CD4-positive, CD25-positive, alpha-beta regulatory T cell (primary cell): ENCODE measurements around the gene SMARCA5. TPM values are rescaled to one million over a fixed set of nuclear protein-coding genes. Genes with fewer than 3 reads are reported as not detected.

Experiments
- ATAC-seq, 2 donors: fragments of 150-1000 bp; cut with Tn5 transposase; one replicate each; pipeline ENCODE4 v1.10.0; 2021; ENCODE audit warnings: low read depth in 2 of 2, moderate number of reproducible peaks in 2 of 2, moderate library complexity in 1 of 2
- DNase-seq, 3 donors: peaks; one replicate each; pipeline versions ENCODE4 v3.0.0 to v3.0.0-alpha.2; 2012 to 2022; ENCODE audit warnings: mixed read lengths in 1 of 3
- H3K27ac ChIP-seq: one replicate; pipeline ENCODE4 v1.7.0; 2013; ENCODE audit warnings: mild to moderate bottlenecking, low read length; ENCODE audit not compliant: insufficient read depth, poor library complexity, severe bottlenecking
- H3K27me3 ChIP-seq: one replicate; pipeline ENCODE4 v1.7.0; 2013; ENCODE audit warnings: low read length; ENCODE audit not compliant: control insufficient read depth, insufficient read depth
- H3K36me3 ChIP-seq: one replicate; pipeline ENCODE4 v1.7.0; 2013; ENCODE audit warnings: mild to moderate bottlenecking, low read length, moderate library complexity; ENCODE audit not compliant: control insufficient read depth, insufficient read depth
- H3K4me1 ChIP-seq: 2 replicates; pipeline ENCODE4 v1.7.0; 2013; ENCODE audit warnings: mild to moderate bottlenecking, low read length; ENCODE audit not compliant: insufficient read depth, control insufficient read depth, poor library complexity, severe bottlenecking
- H3K4me3 ChIP-seq: one replicate; pipeline ENCODE4 v1.7.0; 2013; ENCODE audit warnings: low read depth, mild to moderate bottlenecking, low read length, moderate library complexity
- H3K9me3 ChIP-seq, 2 experiments: 1 replicate in 1 of 2; 2 replicates in 1 of 2; pipeline ENCODE4 v1.7.0; 2013; ENCODE audit warnings: low read length in 2 of 2, mild to moderate bottlenecking in 1 of 2, moderate library complexity in 1 of 2; ENCODE audit not compliant: control insufficient read depth in 2 of 2
- H3K27ac Mint-ChIP-seq, 3 donors: one replicate each; pipeline ENCODE4 v1.8.0; 2020 to 2022; ENCODE audit warnings: mild to moderate bottlenecking in 3 of 3, mixed read lengths in 3 of 3, moderate library complexity in 2 of 3
- H3K27me3 Mint-ChIP-seq: one replicate; pipeline ENCODE4 v1.8.0; 2022; ENCODE audit warnings: mild to moderate bottlenecking, mixed read lengths
- H3K36me3 Mint-ChIP-seq: one replicate; pipeline ENCODE4 v1.8.0; 2020; ENCODE audit warnings: mixed read lengths
- H3K4me1 Mint-ChIP-seq, 4 donors: one replicate each; pipeline ENCODE4 v1.8.0; 2020 to 2022; ENCODE audit warnings: mixed read lengths in 4 of 4, mild to moderate bottlenecking in 1 of 4
- H3K4me3 Mint-ChIP-seq, 4 donors: one replicate each; pipeline ENCODE4 v1.8.0; 2020 to 2022; ENCODE audit warnings: mild to moderate bottlenecking in 4 of 4, mixed read lengths in 4 of 4, moderate library complexity in 3 of 4
- H3K9me3 Mint-ChIP-seq, 7 donors: one replicate each; pipeline ENCODE4 v1.8.0; 2020 to 2022; ENCODE audit warnings: mixed read lengths in 7 of 7, mild to moderate bottlenecking in 3 of 7, moderate library complexity in 2 of 7
- polyA plus RNA-seq, 4 donors: library from polyadenylated mRNA; unstranded; fragments of 300-500 nt; fragmentation: Illumina TruSeq; gene quantifications; one replicate each; pipeline ENCODE4 v1.2.3, GENCODE V29; 2021
- total RNA-seq: library from RNA; stranded (reverse); gene quantifications from one replicate; pipeline ENCODE4 v1.2.3, GENCODE V29; 2022

SMARCA5 gene
- 57.5 TPM for total RNA-seq
- polyA plus RNA-seq = 10 to 100 TPM; 22.3 to 28.3 (median 23.9) TPM

DNA sequence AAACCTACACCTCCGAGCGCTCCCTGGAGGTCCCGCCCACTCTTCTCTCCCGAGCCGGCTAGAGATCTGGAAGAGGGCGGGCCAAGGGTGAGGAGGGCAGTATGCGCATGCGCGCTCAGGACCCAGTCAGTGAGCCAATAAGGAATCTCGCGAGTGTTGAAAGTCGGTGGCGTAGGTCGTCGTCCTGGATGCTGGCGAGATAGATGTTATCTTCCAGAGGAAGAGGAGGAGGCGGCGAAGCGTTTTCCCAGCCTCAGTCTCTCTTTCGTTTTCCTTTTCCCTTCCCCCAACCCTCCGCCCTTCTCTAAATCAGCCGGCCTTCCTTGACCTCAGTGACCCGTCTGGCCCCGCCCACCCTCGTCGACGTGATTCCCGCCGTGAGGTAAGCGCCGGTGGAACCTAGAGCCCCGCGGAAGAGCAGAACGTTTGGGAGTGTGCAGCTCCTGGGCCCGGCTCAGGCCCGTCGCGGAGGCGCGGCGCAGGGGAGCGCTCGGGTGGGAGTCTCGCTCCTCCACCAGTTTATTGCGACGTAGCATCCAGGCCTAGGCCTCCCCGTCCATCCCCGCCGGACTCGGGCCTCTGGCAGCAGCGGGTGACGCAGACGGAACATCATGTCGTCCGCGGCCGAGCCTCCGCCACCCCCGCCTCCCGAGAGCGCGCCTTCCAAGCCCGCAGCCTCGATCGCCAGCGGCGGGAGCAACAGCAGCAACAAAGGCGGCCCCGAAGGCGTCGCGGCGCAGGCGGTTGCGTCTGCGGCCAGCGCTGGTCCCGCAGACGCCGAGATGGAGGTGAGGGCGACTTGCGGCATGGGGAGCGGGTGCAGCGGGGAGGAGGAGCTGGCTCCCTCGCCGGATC is at the start of gene SMARCA5:
SMARCA5 (plus strand) TSS at position 389 of the 855 bp plus-strand sequence; CDS start at position 612, 223 bp downstream.
- Histone ChIP-seq H3K4me1 (peaks cover 45% of the 10 kb centered on the region), H3K36me3 (peaks cover 11% of the 10 kb centered on the region), H3K9me3 (no peaks in the 10 kb centered on the region), H3K27me3 (peaks cover 17% of the 10 kb centered on the region), H3K4me3 (peak within 1 kb of the TSS; percentile 98), H3K27ac (peak within 1 kb of the TSS; percentile 99)
- Mint-ChIP-seq H3K36me3 (peaks cover 20% of the 10 kb centered on the region), H3K4me1 (peaks cover 21 to 46% (median 37%) of the 10 kb centered on the region in 4 donors), H3K27ac (peak within 1 kb of the TSS; percentile 99 to 100 (median 100)), H3K4me3 (peak within 1 kb of the TSS; percentile 95 to 100 (median 100)), H3K27me3 (peaks cover 29% of the 10 kb centered on the region), H3K9me3 (peaks cover 0 to 2% (median 0%) of the 10 kb centered on the region in 7 donors)
- peak; percentile 88 to 89 for ATAC-seq
- DNase-seq = peak; percentile 94 to 99 (median 98)

DNA sequence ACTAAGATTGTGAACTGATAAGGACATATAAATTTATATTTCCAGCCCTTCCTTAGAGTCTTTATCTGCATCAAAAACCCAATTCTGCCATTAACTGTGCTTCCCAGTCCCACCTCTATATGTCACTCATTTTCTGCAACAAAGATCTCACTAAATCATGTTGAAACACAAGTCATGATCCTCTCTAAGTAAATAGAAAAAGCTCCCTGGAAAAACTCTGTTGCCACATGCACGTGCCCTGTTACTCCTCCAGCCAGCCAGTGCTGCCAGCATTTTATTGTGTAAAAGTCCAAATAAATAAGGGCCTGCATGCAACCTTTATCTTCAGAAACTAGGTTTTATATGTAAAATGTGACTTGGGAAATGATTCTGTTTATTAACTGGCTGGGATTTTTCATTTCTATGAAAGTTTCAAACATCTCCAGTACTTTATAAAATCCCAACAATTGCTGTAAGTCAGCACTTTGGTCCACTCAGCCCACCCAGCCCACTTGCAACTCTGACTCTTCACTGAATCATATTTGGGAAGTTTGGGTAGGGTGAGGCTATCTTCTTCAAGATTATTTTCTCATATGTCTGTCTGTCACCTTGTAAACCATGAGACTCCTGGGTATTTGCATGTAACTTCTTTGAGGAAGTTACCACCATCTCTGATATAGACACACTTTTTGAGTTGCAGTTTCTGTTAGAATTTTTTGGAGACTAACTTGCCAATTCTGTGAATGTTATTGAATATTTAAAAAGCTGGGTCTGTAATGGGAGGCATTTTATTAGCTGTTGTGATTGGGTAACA is 40.0 kb upstream of the SMARCA5 start:
- Histone ChIP-seq H3K27me3 (peaks cover 5% of the 10 kb centered on the region), H3K4me3 (no peak overlapping the region), H3K4me1 (no peaks in the 10 kb centered on the region), H3K36me3 (no peaks in the 10 kb centered on the region), H3K9me3 (no peaks in the 10 kb centered on the region), H3K27ac (no peak overlapping the region)
- no peak for ATAC-seq
- no peaks in the 10 kb centered on the region for H3K9me3 Mint-ChIP-seq
- H3K4me3 Mint-ChIP-seq = no peak overlapping the region
- no peak for DNase-seq
- no peaks in the 10 kb centered on the region for H3K36me3 Mint-ChIP-seq
- no peak overlapping the region for H3K27ac Mint-ChIP-seq
- peaks cover 34% of the 10 kb centered on the region for H3K27me3 Mint-ChIP-seq
- no peaks in the 10 kb centered on the region for H3K4me1 Mint-ChIP-seq

DNA sequence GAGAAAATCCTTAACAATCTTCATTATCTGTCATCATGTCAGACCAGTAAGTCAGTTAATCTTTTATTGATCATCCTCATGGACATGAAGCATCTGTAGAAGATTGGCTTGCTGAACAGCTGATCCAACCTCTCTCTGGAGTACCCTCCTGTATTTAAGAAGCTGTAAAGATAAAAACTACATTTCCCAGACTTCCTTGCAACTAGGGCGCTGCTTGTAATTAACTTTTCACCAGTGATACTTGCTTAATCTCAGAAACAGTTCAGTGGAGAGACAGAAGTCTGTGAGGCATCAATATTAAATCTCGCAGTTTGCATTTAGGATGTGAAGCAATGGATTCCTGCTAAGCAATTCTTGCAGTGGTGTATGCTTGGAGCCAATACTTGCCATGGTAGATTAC is 36.0 kb upstream of the SMARCA5 start:
- H3K4me1 ChIP-seq = no peaks in the 10 kb centered on the region
- no peak overlapping the region for H3K27ac ChIP-seq
- Mint-ChIP-seq H3K9me3 (peaks cover 0 to 3% (median 0%) of the 10 kb centered on the region in 7 donors), H3K27me3 (peaks cover 33% of the 10 kb centered on the region), H3K27ac (no peak overlapping the region), H3K36me3 (no peaks in the 10 kb centered on the region), H3K4me3 (no peak overlapping the region), H3K4me1 (no peaks in the 10 kb centered on the region)
- H3K36me3 ChIP-seq = no peaks in the 10 kb centered on the region
- H3K4me3 ChIP-seq = no peak overlapping the region
- peaks cover 3% of the 10 kb centered on the region for H3K27me3 ChIP-seq
- no peak for DNase-seq
- no peak for ATAC-seq
- no peaks in the 10 kb centered on the region for H3K9me3 ChIP-seq

DNA sequence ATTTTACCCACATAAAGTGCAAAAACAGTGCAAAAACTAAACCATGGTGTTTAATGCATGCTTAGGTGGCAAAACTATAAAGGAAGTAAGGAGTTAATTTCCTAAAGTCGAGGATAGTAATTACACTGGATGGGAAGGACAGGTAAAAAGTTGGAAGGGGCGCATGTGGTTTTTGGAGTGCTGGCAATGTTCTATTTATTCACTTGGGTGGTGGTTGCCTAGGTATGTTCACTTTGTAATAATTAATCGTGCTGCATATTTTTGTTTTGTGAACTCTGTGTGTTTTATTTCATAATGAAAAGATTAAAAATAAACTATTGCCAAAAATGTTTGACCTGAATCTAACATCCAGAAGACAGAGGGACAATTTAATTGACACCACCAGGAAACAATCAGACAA is 32.1 kb upstream of the SMARCA5 start:
- Mint-ChIP-seq H3K27ac (no peak overlapping the region), H3K4me3 (no peak overlapping the region), H3K36me3 (no peaks in the 10 kb centered on the region), H3K27me3 (peaks cover 18% of the 10 kb centered on the region), H3K4me1 (no peaks in the 10 kb centered on the region), H3K9me3 (peaks cover 0 to 3% (median 0%) of the 10 kb centered on the region in 7 donors)
- Histone ChIP-seq H3K4me3 (no peak overlapping the region), H3K27me3 (peaks cover 8% of the 10 kb centered on the region), H3K4me1 (no peaks in the 10 kb centered on the region), H3K9me3 (no peaks in the 10 kb centered on the region), H3K27ac (no peak overlapping the region), H3K36me3 (no peaks in the 10 kb centered on the region)
- ATAC-seq (no peak), DNase-seq (no peak)

- H3K27me3 Mint-ChIP-seq = peaks cover 18% of the 10 kb centered on the region
- H3K36me3 Mint-ChIP-seq = no peaks in the 10 kb centered on the region
- peak in 1 of 3 donors; percentile 5 for DNase-seq
- no peak overlapping the region for H3K4me3 Mint-ChIP-seq
- Histone ChIP-seq H3K27me3 (peaks cover 8% of the 10 kb centered on the region), H3K9me3 (no peaks in the 10 kb centered on the region), H3K27ac (no peak overlapping the region), H3K36me3 (no peaks in the 10 kb centered on the region), H3K4me1 (no peaks in the 10 kb centered on the region), H3K4me3 (no peak overlapping the region)
- H3K27ac Mint-ChIP-seq = no peak overlapping the region
- H3K9me3 Mint-ChIP-seq = peaks cover 0 to 3% (median 0%) of the 10 kb centered on the region in 7 donors
- no peak for ATAC-seq
- no peaks in the 10 kb centered on the region for H3K4me1 Mint-ChIP-seq
Observed at GRCh38 chr4:143482840-143483239, 30.7 kb upstream of the SMARCA5 start.

DNA sequence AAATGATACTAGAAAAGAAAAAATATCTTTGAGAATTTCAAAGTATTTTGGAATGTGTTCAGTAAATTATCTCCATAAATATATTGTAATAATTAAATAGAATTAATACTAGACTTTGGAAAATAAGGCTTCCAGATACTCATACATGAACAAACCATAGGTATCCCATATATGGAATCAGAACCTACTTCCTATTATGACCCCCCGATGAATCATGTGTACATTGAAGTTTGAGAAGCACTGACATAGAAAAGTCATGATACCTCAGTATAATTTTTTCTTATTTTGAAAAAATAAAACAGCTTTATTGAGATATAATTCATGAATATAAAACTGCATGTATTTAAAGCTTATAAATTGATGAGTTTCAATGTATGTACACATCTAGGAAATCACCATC is 27.2 kb upstream of the SMARCA5 start:
- Mint-ChIP-seq H3K36me3 (no peaks in the 10 kb centered on the region), H3K27ac (no peak overlapping the region), H3K27me3 (peaks cover 14% of the 10 kb centered on the region), H3K4me1 (no peaks in the 10 kb centered on the region), H3K4me3 (no peak overlapping the region), H3K9me3 (peaks cover 0 to 5% (median 0%) of the 10 kb centered on the region in 7 donors)
- H3K36me3 ChIP-seq = no peaks in the 10 kb centered on the region
- H3K4me1 ChIP-seq = no peaks in the 10 kb centered on the region
- H3K27me3 ChIP-seq = peaks cover 5% of the 10 kb centered on the region
- H3K27ac ChIP-seq = no peak overlapping the region
- no peak for DNase-seq
- ATAC-seq = no peak
- no peaks in the 10 kb centered on the region for H3K9me3 ChIP-seq
- H3K4me3 ChIP-seq = no peak overlapping the region

- DNase-seq (no peak), ATAC-seq (no peak)
- Mint-ChIP-seq H3K4me1 (peaks cover 0 to 4% (median 0%) of the 10 kb centered on the region in 4 donors), H3K27me3 (peaks cover 8% of the 10 kb centered on the region), H3K4me3 (no peak overlapping the region), H3K36me3 (no peaks in the 10 kb centered on the region), H3K9me3 (peaks cover 0 to 10% (median 0%) of the 10 kb centered on the region in 7 donors), H3K27ac (no peak overlapping the region)
- no peaks in the 10 kb centered on the region for H3K36me3 ChIP-seq
- peaks cover 5% of the 10 kb centered on the region for H3K27me3 ChIP-seq
- no peak overlapping the region for H3K4me3 ChIP-seq
- no peaks in the 10 kb centered on the region for H3K4me1 ChIP-seq
- H3K9me3 ChIP-seq = no peaks in the 10 kb centered on the region
- no peak overlapping the region for H3K27ac ChIP-seq
Observed at GRCh38 chr4:143488687-143489086, 24.8 kb upstream of the SMARCA5 start.
